Lower leg skin (tissue), 4 donors: ENCODE measurements around the gene ADCY1. TPM values are rescaled to one million over a fixed set of nuclear protein-coding genes. Genes with fewer than 3 reads are reported as not detected.

ENCODE experiments used
- DNase-seq, 2 donors: peaks; one replicate each; pipeline ENCODE4 v3.0.0-alpha.2; 2019; ENCODE audit warnings: low spot score in 2 of 2
- H3K4me3 ChIP-seq: fragments of 200-600 bp; sonication (generic); 2 replicates; pipeline ENCODE4 v1.5.1; 2017; ENCODE audit warnings: mild to moderate bottlenecking, low read depth; ENCODE audit not compliant: poor library complexity, severe bottlenecking
- POLR2A ChIP-seq, 2 donors: fragments of 450-650 bp; IDR thresholded peaks; one replicate each; pipeline ENCODE4 v1.6.1; 2016 to 2017; ENCODE audit warnings: antibody characterized with exemption in 2 of 2, mild to moderate bottlenecking in 1 of 2, moderate library complexity in 1 of 2
- WGBS, 2 donors: methylation state at CpG; one replicate each; pipeline ENCODE4 v1.1.5; 2018; 5-methylcytosine and 5-hydroxymethylcytosine counted together
- intact Hi-C: fragments of 100-400 bp; cut with DNase I; formaldehyde crosslinking; loops from one replicate; pipeline ENCODE4 v1.15.0; 2023; ENCODE audit warnings: low total_unique reads
- total RNA-seq, 4 donors: library from RNA; depleted of rRNA; stranded (reverse); fragments of >200 nt; gene quantifications; one replicate each; pipeline ENCODE4 v1.1.0, GENCODE V29; 2016
- TF ChIP-seq, protein P1 (sequence below), 3 donors: fragments of 450-650 bp; IDR thresholded peaks; one replicate each; pipeline ENCODE4 v1.5.1; 2016; ENCODE audit warnings: antibody characterized with exemption in 3 of 3, mild to moderate bottlenecking in 3 of 3, moderate library complexity in 2 of 3

Gene ADCY1
- total RNA-seq, 4 donors from 2014 or later = 0.04 to 0.74 (median 0.40) TPM

DNA sequence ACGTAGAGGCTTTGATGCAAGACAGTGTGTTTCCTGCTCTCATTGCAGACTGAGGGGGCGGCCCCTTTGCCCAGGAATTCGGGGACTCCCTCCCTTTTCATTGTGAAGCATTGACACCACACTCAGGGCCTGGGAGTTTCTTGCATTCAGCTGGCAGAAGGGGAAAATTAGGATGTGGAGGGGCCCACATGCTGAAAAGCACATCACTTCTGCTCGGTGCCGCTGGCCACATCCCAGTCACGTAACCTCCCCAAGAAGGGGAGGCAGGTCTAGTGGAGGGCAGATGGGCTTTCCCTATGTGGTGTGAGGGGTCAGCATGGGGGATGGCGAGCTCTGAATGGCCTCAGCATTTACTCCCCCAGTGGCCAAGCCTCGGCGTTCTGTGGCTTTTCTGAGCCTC lies 47.9 kb downstream of the ADCY1 start:
- 73 to 81% methylated on average over 9 of the region's 9 CpGs for WGBS, 2 donors
- intact Hi-C loops = no loop called here
- no peak for TF ChIP-seq POLR2A (IDR thresholded peaks at IDR 0.05)
- TF ChIP-seq, protein P1, sequence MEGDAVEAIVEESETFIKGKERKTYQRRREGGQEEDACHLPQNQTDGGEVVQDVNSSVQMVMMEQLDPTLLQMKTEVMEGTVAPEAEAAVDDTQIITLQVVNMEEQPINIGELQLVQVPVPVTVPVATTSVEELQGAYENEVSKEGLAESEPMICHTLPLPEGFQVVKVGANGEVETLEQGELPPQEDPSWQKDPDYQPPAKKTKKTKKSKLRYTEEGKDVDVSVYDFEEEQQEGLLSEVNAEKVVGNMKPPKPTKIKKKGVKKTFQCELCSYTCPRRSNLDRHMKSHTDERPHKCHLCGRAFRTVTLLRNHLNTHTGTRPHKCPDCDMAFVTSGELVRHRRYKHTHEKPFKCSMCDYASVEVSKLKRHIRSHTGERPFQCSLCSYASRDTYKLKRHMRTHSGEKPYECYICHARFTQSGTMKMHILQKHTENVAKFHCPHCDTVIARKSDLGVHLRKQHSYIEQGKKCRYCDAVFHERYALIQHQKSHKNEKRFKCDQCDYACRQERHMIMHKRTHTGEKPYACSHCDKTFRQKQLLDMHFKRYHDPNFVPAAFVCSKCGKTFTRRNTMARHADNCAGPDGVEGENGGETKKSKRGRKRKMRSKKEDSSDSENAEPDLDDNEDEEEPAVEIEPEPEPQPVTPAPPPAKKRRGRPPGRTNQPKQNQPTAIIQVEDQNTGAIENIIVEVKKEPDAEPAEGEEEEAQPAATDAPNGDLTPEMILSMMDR (IDR thresholded peaks at IDR 0.05) = no peak
- no peak for DNase-seq
- no peak overlapping the region for H3K4me3 ChIP-seq

DNA sequence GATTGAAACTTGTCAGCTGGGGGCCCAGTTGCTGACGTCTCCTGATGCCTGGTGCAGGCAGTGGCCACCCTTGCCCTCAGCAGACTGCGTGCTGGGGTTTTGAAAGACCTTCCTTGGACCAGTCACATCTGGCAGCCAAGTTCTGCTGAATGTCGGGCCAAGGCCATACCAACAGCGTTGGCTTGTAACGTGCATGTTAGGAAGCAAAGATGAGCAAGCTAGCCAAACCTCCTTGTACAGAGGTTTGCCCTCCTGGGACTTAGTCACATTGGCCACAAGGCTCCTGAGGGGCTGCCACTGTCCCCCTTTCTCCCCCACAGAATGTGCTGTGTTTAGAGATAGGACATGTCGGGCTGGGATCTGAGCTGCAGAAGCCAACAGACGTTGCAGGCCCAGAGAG lies 49.0 kb downstream of the ADCY1 start:
- intact Hi-C loops = no loop called here
- H3K4me3 ChIP-seq = no peak overlapping the region
- WGBS, 2 donors = 84 to 90% methylated on average over 7 of the region's 7 CpGs
- DNase-seq = peak in 1 of 2 donors; percentile 54
- TF ChIP-seq, protein P1 (IDR thresholded peaks at IDR 0.05) = no peak
- TF ChIP-seq POLR2A (IDR thresholded peaks at IDR 0.05) = no peak

DNA sequence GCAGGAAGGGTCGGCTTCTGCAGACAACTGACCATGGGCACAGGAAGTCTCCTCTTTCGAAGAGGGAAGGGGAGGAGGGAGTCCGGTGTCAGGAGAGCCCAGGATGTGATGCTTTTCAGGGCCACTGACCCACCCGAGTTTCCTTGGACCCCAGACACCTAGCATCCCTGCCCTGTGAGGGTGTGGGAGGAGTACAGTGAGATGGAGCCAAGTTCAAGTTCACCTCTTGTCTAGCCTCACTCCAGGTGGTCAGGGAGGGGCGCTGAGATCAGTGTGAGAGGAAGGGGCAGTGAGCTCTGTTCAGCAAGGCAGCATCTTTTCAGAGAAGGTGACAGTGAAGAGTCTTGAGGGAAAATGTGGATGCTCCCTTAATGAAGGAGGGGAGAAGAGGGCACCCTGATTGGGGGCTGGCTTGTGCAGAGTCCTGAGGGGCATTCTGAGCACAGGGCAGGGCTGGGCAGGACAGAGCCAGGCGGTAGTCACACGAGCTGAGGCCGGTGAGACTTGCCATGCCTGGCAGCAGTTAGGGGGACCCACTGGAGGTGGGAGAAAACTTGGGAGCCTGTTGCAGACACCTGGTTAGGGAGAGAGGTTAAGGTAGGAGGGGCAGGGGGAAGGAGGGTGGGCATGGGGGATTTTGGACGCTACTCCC lies 49.7 kb downstream of the ADCY1 start:
- no peak for TF ChIP-seq POLR2A (IDR thresholded peaks at IDR 0.05)
- TF ChIP-seq, protein P1 (IDR thresholded peaks at IDR 0.05) = no peak
- peak in 1 of 2 donors; percentile 40 for DNase-seq
- 67 to 72% methylated on average over 9 of the region's 9 CpGs for WGBS, 2 donors

DNA sequence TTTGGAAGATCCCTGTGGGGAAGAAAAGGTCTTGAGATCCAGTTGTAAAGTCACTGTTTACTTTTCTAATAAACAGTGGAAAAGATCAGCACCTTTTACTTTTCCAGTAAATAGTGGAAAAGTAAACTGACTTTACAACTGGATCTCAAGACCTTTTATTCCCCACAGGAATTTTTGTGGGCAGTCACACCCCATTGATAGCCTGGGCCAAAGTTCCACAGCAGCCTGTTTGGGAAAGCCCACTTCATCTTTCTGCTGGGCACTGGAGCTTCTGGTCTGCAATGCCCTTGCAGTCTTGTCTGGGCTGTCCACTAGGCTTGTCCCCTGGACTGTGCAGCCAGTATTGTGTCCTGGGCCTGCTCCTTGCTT lies 50.2 kb downstream of the ADCY1 start:
- DNase-seq = no peak
- intact Hi-C loops = no loop called here
- TF ChIP-seq, protein P1 (IDR thresholded peaks at IDR 0.05) = no peak
- TF ChIP-seq POLR2A (IDR thresholded peaks at IDR 0.05) = no peak
- H3K4me3 ChIP-seq = no peak overlapping the region

More for the DNA sequence above, 49.7 kb downstream of the ADCY1 start:
- no peak overlapping the region for H3K4me3 ChIP-seq
- intact Hi-C loops = no loop called here

DNA sequence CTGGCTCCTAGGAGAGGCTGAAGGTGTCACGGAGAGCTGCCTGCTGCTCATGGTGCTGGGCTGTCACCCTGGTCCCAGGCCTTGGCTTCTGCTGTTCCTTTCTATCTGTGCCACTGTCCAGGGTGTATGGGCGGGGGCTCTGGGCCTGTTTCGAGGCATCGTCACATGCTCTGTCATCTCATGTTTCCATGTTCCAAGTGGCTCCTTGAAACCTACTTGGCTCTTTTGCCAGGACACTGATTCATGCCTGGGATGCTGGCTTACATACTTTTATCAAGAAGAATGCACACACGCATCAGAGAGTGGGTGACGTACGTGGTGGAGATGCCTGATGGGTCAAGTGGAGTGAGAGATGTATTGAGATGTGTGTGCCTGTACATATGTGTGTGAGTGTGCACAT lies 50.9 kb downstream of the ADCY1 start:
- no peak overlapping the region for H3K4me3 ChIP-seq
- TF ChIP-seq POLR2A (IDR thresholded peaks at IDR 0.05) = no peak
- TF ChIP-seq, protein P1 (IDR thresholded peaks at IDR 0.05) = no peak
- intact Hi-C loops = no loop called here
- 71 to 72% methylated on average over 7 of the region's 7 CpGs for WGBS, 2 donors
- no peak for DNase-seq
